ENCODE measurements around the gene TP53BP1.

- no peak for TF ChIP-seq EP300 (IDR thresholded peaks at IDR 0.05)
- TF ChIP-seq, protein P1, sequence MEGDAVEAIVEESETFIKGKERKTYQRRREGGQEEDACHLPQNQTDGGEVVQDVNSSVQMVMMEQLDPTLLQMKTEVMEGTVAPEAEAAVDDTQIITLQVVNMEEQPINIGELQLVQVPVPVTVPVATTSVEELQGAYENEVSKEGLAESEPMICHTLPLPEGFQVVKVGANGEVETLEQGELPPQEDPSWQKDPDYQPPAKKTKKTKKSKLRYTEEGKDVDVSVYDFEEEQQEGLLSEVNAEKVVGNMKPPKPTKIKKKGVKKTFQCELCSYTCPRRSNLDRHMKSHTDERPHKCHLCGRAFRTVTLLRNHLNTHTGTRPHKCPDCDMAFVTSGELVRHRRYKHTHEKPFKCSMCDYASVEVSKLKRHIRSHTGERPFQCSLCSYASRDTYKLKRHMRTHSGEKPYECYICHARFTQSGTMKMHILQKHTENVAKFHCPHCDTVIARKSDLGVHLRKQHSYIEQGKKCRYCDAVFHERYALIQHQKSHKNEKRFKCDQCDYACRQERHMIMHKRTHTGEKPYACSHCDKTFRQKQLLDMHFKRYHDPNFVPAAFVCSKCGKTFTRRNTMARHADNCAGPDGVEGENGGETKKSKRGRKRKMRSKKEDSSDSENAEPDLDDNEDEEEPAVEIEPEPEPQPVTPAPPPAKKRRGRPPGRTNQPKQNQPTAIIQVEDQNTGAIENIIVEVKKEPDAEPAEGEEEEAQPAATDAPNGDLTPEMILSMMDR (IDR thresholded peaks at IDR 0.05) = no peak
Observed at GRCh38 chr15:43463507-43463906, 29.4 kb downstream of the TP53BP1 start.
